ENCODE measurements around the gene IMPG2. TPM values are rescaled to one million over a fixed set of nuclear protein-coding genes. Genes with fewer than 3 reads are reported as not detected.

The IMPG2 gene
- total and polyA plus RNA-seq, 4 donors: 0.39 to 0.63 TPM; not detected in 2

DNA sequence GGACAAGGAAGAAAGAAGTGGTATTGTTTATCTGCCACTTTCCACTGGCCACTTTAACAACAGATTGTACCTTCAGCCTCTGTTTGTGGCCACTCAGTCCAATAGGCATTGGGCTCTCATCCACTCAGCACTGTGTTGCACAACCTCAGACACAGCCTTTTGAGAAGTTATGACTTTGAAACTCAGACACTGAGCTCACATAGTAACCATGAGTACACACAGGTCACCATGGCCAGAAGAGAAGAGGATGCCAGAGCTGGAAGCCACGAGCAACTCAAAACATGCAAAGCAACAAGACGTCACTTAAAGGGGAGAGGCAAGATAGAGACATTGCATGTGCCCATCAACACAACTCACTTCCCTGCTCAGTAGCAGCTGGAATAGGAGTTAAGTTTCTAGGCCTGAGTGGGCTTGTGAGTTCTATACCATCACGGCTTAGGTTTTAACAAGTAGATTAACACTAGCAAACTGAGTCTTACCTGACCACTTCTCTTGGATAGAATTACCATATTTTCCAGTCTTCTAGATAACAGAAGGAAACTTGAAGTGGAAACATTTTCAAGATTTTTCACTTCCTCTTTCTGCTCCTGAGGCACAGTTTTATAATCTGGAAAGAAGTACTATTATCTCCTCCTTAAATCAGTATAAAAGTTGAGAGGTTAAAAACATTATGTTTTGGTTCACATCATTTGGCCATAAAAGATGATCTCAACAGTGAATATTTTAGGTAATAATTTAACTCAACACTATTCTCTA, 103.5 kb downstream of the IMPG2 start:
- H3K4me1 ChIP-seq (ENCODE audit: control insufficient read depth in 1 of 2, insufficient read depth in 2 of 2, low read length in 2 of 2): peaks cover 3% of the 10 kb centered on the region in 2 donors
- peaks cover 3% of the 10 kb centered on the region for H3K9me3 ChIP-seq (ENCODE audit: control insufficient read depth, low read length)
- ATAC-seq (ENCODE audit: low FRiP score) (peak; percentile 94), DNase-seq (peak in 1 of 2 donors; percentile 74)
- intact Hi-C loops (cut with DNase I): no loop called here
- H3K27me3 ChIP-seq (ENCODE audit: control insufficient read depth in 1 of 2, insufficient read depth in 2 of 2, low read length in 1 of 2): no peaks in the 10 kb centered on the region
- peak overlapping the region in 1 of 2 donors; percentile 36 for H3K27ac ChIP-seq (ENCODE audit: low read depth in 1 of 2, low read length in 2 of 2)
- WGBS, 2 donors: 34% methylated on average over 3 of the region's 3 CpGs
- no peak overlapping the region for H3K4me3 ChIP-seq (ENCODE audit: low read length in 2 of 2)
- no peaks in the 10 kb centered on the region for H3K36me3 ChIP-seq (ENCODE audit: control insufficient read depth in 1 of 2, insufficient read depth in 2 of 2, low read length in 1 of 2)

DNA sequence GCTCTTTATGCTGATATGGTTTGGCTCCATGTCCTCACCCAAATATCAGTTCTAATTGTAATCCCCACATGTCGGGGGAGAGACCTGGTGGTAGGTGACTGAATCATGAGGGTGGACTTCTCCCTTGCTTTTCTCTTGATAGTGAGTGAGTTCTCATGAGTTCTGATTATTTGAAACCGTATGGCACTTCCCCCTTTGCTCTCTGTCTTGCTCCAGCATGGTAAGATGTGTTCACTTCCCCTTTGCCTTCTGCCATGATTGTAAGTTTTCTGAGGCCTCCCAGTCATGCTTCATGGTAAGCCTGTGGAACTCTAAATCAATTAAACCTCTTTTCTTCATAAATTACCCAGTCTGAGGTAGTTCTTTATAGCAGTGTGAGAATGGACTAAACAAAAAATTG, 107.6 kb downstream of the IMPG2 start:
- intact Hi-C loops (cut with DNase I): no loop called here
- Histone ChIP-seq H3K4me3 (ENCODE audit: low read length in 2 of 2) (no peak overlapping the region), H3K27me3 (ENCODE audit: control insufficient read depth in 1 of 2, insufficient read depth in 2 of 2, low read length in 1 of 2) (no peaks in the 10 kb centered on the region), H3K9me3 (ENCODE audit: control insufficient read depth, low read length) (peaks cover 3% of the 10 kb centered on the region), H3K36me3 (ENCODE audit: control insufficient read depth in 1 of 2, insufficient read depth in 2 of 2, low read length in 1 of 2) (no peaks in the 10 kb centered on the region), H3K27ac (ENCODE audit: low read depth in 1 of 2, low read length in 2 of 2) (no peak overlapping the region), H3K4me1 (ENCODE audit: control insufficient read depth in 1 of 2, insufficient read depth in 2 of 2, low read length in 2 of 2) (peaks cover 3% of the 10 kb centered on the region in 2 donors)
- DNase-seq (no peak), ATAC-seq (ENCODE audit: low FRiP score) (no peak)
- WGBS, 2 donors: 86 to 88% methylated on average over 2 of the region's 2 CpGs

DNA sequence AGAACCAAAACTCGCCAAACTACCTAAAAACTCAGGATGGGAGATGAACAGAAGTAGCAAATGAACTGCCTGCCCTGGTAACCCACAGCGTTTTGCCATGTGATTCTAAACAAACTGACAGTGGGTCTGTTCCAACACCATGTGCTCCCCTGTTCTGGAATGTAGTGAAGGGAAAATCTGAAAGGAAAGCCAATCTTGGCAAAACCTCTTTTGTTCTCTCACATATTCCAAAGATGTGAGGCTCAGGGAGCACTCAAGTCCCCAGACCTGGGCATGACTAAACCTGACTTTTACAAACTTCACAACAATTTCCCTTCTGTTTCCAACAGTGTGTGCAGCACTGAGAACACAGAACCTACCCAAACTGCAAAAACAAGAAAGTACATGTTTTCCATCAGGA, 116.1 kb downstream of the IMPG2 start:
- 41 to 42% methylated on average over 2 of the region's 2 CpGs for WGBS, 2 donors
- no peak overlapping the region for H3K27ac ChIP-seq (ENCODE audit: low read depth in 1 of 2, low read length in 2 of 2)
- no peak overlapping the region for H3K4me3 ChIP-seq (ENCODE audit: low read length in 2 of 2)
- DNase-seq (peak in 1 of 2 donors; percentile 48), ATAC-seq (ENCODE audit: low FRiP score) (peak; percentile 62)
- intact Hi-C loops (cut with DNase I): no loop called here
- H3K27me3 ChIP-seq (ENCODE audit: control insufficient read depth in 1 of 2, insufficient read depth in 2 of 2, low read length in 1 of 2): no peaks in the 10 kb centered on the region
- no peaks in the 10 kb centered on the region for H3K36me3 ChIP-seq (ENCODE audit: control insufficient read depth in 1 of 2, insufficient read depth in 2 of 2, low read length in 1 of 2)
- H3K9me3 ChIP-seq (ENCODE audit: control insufficient read depth, low read length): no peaks in the 10 kb centered on the region
- peaks cover 0 to 4% of the 10 kb centered on the region in 2 donors for H3K4me1 ChIP-seq (ENCODE audit: control insufficient read depth in 1 of 2, insufficient read depth in 2 of 2, low read length in 2 of 2)

DNA sequence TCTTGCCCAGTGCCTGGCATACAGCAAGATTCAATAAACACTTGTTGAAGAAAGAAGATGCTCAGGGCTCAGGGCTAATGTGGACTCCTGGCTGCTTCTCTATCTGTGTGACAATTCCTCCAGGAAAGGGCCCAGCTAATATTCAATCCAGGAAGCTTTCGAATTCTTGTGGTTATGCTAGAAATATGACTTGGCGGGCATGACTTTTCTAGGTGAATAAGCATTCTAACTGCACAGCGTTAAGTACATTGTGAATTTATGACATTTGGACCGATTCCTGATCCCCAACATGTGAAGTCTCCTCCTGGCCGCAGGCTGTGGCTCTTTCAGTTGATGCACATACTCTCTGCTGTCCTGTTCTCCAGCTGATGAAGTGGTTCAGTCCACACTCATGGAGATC, 117.0 kb downstream of the IMPG2 start:
- ATAC-seq (ENCODE audit: low FRiP score): peak; percentile 28
- H3K4me3 ChIP-seq (ENCODE audit: low read length in 2 of 2): no peak overlapping the region
- no peaks in the 10 kb centered on the region for H3K9me3 ChIP-seq (ENCODE audit: control insufficient read depth, low read length)
- intact Hi-C loops (cut with DNase I): no loop called here
- no peaks in the 10 kb centered on the region for H3K27me3 ChIP-seq (ENCODE audit: control insufficient read depth in 1 of 2, insufficient read depth in 2 of 2, low read length in 1 of 2)
- WGBS, 2 donors: 79 to 84% methylated on average over 5 of the region's 5 CpGs
- no peak overlapping the region for H3K27ac ChIP-seq (ENCODE audit: low read depth in 1 of 2, low read length in 2 of 2)
- H3K4me1 ChIP-seq (ENCODE audit: control insufficient read depth in 1 of 2, insufficient read depth in 2 of 2, low read length in 2 of 2): peaks cover 0 to 4% of the 10 kb centered on the region in 2 donors
- H3K36me3 ChIP-seq (ENCODE audit: control insufficient read depth in 1 of 2, insufficient read depth in 2 of 2, low read length in 1 of 2): no peaks in the 10 kb centered on the region
- DNase-seq: no peak

DNA sequence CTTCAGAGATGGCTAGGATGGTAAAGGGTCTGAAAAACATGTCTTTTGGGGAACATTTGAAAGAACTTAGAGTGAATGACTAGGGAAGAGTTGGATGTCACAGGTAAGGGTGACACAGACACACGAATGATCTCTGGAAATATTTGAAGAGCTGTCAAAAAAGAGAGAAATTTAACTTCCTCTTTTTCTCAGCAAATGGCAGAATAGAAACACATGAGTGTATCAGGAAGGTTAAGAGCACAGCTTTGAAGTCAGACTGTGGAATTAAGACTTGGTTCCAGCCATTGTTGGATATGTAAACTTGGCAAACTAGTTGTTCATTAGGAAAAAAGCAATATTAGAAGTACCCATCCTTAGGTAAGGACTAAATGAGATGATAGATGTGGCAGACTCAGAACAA, 117.7 kb downstream of the IMPG2 start:
- no peaks in the 10 kb centered on the region for H3K36me3 ChIP-seq (ENCODE audit: control insufficient read depth in 1 of 2, insufficient read depth in 2 of 2, low read length in 1 of 2)
- no peak for ATAC-seq (ENCODE audit: low FRiP score)
- no peak overlapping the region for H3K27ac ChIP-seq (ENCODE audit: low read depth in 1 of 2, low read length in 2 of 2)
- no peaks in the 10 kb centered on the region for H3K27me3 ChIP-seq (ENCODE audit: control insufficient read depth in 1 of 2, insufficient read depth in 2 of 2, low read length in 1 of 2)
- no peak for DNase-seq
- no peaks in the 10 kb centered on the region for H3K9me3 ChIP-seq (ENCODE audit: control insufficient read depth, low read length)
- 81 to 84% methylated on average over 1 of the region's 1 CpG for WGBS, 2 donors
- intact Hi-C loops (cut with DNase I): no loop called here
- no peak overlapping the region for H3K4me3 ChIP-seq (ENCODE audit: low read length in 2 of 2)
- peaks cover 0 to 4% of the 10 kb centered on the region in 2 donors for H3K4me1 ChIP-seq (ENCODE audit: control insufficient read depth in 1 of 2, insufficient read depth in 2 of 2, low read length in 2 of 2)

- no peaks in the 10 kb centered on the region for H3K27me3 ChIP-seq (ENCODE audit: control insufficient read depth in 1 of 2, insufficient read depth in 2 of 2, low read length in 1 of 2)
Measured at GRCh38 chr3:101200461-101200860, 119.9 kb downstream of the IMPG2 start.

DNA sequence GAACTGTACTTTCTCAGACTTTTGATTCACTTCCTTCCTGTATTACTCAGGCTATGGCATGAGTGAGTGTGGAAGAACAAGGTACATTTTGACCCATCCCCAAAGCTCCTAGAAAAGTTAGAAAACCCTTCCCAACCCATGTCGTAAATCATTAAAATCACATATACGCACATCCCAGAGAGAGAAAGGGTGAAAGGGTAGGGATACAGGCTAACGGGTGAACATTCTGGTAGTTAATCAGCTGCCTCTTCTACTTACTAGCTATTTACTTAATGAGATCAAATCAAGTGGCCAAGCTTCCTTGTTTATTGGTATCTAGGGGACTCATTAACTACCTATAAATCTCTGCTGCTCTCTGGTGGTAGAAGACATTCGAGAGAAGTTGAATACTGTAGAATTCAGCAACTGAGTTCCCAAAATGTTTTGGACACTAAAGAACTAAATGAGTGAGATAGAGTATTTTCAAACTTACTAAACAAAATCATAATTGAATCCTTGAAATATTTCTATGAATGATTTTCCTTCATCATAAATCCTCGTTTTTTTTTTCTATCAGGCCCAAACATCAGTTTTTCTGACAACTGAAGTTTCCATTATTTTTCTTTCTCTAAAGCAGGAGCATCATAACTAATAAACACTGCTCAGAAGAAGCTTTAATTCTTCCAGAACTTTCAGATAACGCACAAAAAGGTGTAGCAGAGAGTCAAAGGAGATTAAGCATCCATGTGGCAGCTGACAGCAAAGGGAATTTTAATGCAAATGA, 124.2 kb downstream of the IMPG2 start:
- no peaks in the 10 kb centered on the region for H3K4me1 ChIP-seq (ENCODE audit: control insufficient read depth in 1 of 2, insufficient read depth in 2 of 2, low read length in 2 of 2)
- DNase-seq (no peak), ATAC-seq (ENCODE audit: low FRiP score) (peak; percentile 84)
- H3K9me3 ChIP-seq (ENCODE audit: control insufficient read depth, low read length): no peaks in the 10 kb centered on the region
- no peaks in the 10 kb centered on the region for H3K27me3 ChIP-seq (ENCODE audit: control insufficient read depth in 1 of 2, insufficient read depth in 2 of 2, low read length in 1 of 2)
- 52 to 53% methylated on average over 6 of the region's 6 CpGs for WGBS, 2 donors
- H3K27ac ChIP-seq (ENCODE audit: low read depth in 1 of 2, low read length in 2 of 2): no peak overlapping the region
- intact Hi-C loops (cut with DNase I): loop anchor here (2.0 to 10.0 kb wide), 2 partner anchors 303 to 441 kb away; no protein-coding TSS in a partner anchor
- no peak overlapping the region for H3K4me3 ChIP-seq (ENCODE audit: low read length in 2 of 2)
- no peaks in the 10 kb centered on the region for H3K36me3 ChIP-seq (ENCODE audit: control insufficient read depth in 1 of 2, insufficient read depth in 2 of 2, low read length in 1 of 2)

More at GRCh38 chr3:101200461-101200860, 119.9 kb downstream of the IMPG2 start:
- peaks cover 0 to 4% of the 10 kb centered on the region in 2 donors for H3K4me1 ChIP-seq (ENCODE audit: control insufficient read depth in 1 of 2, insufficient read depth in 2 of 2, low read length in 2 of 2)
- DNase-seq: no peak
- no peak overlapping the region for H3K27ac ChIP-seq (ENCODE audit: low read depth in 1 of 2, low read length in 2 of 2)
- WGBS, 2 donors: 6 to 11% methylated on average over 3 of the region's 3 CpGs
- H3K9me3 ChIP-seq (ENCODE audit: control insufficient read depth, low read length): no peaks in the 10 kb centered on the region
- intact Hi-C loops (cut with DNase I): no loop called here
- H3K36me3 ChIP-seq (ENCODE audit: control insufficient read depth in 1 of 2, insufficient read depth in 2 of 2, low read length in 1 of 2): no peaks in the 10 kb centered on the region
- ATAC-seq (ENCODE audit: low FRiP score): peak; percentile 55
- no peak overlapping the region for H3K4me3 ChIP-seq (ENCODE audit: low read length in 2 of 2)

GRCh38 chr3:101194392-101194791, 126.0 kb downstream of the IMPG2 start:
- no peak for ATAC-seq (ENCODE audit: low FRiP score)
- no peaks in the 10 kb centered on the region for H3K27me3 ChIP-seq (ENCODE audit: control insufficient read depth in 1 of 2, insufficient read depth in 2 of 2, low read length in 1 of 2)
- 51 to 74% methylated on average over 3 of the region's 3 CpGs for WGBS, 2 donors
- H3K27ac ChIP-seq (ENCODE audit: low read depth in 1 of 2, low read length in 2 of 2): no peak overlapping the region
- no peaks in the 10 kb centered on the region for H3K4me1 ChIP-seq (ENCODE audit: control insufficient read depth in 1 of 2, insufficient read depth in 2 of 2, low read length in 2 of 2)
- no peaks in the 10 kb centered on the region for H3K36me3 ChIP-seq (ENCODE audit: control insufficient read depth in 1 of 2, insufficient read depth in 2 of 2, low read length in 1 of 2)
- intact Hi-C loops (cut with DNase I): loop anchor here in 1 of 2 donors (10.0 kb wide), 1 partner anchor 440 kb away; no protein-coding TSS in a partner anchor
- no peak for DNase-seq
- H3K9me3 ChIP-seq (ENCODE audit: control insufficient read depth, low read length): no peaks in the 10 kb centered on the region
- no peak overlapping the region for H3K4me3 ChIP-seq (ENCODE audit: low read length in 2 of 2)

Measured in aorta (tissue), 5 donors.